ENCODE data around the gene PROK1. TPM values are rescaled to one million over a fixed set of nuclear protein-coding genes. Genes with fewer than 3 reads are reported as not detected.
A peak's percentile ranks its signal among the peaks of the same experiment; 100 is the strongest.

Gene PROK1
- total RNA-seq, 1 donor from 2014 or later, result 0.69 TPM

DNA sequence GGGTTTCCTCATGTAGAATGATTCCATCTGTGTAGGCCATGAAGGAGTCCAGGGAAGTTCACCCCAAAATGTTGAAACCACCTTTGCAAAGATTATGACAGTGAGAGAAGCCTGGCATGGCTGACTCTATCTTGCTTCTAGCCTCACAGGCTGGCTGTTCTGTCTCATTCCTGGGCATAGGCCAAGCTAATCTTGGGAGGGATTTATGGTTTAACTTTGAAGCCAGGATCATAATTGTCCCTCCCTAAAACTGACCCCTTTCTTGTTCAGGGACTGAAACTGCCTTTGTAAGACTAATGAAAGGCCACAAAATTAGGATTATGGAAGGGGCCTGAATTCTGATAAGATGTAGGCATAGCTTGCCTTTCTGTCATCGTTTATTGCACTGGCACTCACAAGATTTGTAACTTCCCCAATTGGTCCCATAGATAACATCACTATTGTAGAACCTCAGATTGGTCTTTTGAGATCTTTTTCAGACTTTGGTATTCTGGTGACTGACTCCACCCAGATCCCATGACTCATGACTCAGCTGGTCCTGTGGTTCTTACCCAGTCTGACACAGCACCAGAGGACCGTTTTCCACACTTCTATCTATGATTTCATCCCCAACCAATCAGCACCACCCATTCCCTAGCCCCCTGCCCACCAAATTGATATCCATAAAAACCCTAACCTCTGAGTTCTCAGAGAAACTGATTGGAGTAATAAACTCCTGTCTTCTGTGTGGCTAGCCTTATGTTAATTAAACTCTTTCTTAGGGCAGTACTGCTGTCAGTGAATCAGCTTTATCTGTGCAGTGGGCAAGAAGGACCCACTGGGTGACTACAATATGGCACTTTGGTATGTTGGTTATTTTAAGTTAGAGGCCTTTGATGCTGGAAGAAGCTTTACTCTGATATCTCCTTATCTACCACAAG lies 29.8 kb upstream of the PROK1 start:
- Mint-ChIP-seq H3K4me1 (peaks cover 14% of the 10 kb centered on the region), H3K9me3 (peaks cover 12% of the 10 kb centered on the region), H3K27ac (no peak overlapping the region), H3K36me3 (peaks cover 2% of the 10 kb centered on the region), H3K27me3 (ENCODE audit: low read depth) (peaks cover 2% of the 10 kb centered on the region), H3K4me3 (no peak overlapping the region)
- no peak for DNase-seq (ENCODE audit: low spot score in 2 of 2, unreplicated experiment in 2 of 2)
- TF ChIP-seq, protein P1, sequence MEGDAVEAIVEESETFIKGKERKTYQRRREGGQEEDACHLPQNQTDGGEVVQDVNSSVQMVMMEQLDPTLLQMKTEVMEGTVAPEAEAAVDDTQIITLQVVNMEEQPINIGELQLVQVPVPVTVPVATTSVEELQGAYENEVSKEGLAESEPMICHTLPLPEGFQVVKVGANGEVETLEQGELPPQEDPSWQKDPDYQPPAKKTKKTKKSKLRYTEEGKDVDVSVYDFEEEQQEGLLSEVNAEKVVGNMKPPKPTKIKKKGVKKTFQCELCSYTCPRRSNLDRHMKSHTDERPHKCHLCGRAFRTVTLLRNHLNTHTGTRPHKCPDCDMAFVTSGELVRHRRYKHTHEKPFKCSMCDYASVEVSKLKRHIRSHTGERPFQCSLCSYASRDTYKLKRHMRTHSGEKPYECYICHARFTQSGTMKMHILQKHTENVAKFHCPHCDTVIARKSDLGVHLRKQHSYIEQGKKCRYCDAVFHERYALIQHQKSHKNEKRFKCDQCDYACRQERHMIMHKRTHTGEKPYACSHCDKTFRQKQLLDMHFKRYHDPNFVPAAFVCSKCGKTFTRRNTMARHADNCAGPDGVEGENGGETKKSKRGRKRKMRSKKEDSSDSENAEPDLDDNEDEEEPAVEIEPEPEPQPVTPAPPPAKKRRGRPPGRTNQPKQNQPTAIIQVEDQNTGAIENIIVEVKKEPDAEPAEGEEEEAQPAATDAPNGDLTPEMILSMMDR (IDR thresholded peaks at IDR 0.05; ENCODE audit: unreplicated experiment), result no peak

DNA sequence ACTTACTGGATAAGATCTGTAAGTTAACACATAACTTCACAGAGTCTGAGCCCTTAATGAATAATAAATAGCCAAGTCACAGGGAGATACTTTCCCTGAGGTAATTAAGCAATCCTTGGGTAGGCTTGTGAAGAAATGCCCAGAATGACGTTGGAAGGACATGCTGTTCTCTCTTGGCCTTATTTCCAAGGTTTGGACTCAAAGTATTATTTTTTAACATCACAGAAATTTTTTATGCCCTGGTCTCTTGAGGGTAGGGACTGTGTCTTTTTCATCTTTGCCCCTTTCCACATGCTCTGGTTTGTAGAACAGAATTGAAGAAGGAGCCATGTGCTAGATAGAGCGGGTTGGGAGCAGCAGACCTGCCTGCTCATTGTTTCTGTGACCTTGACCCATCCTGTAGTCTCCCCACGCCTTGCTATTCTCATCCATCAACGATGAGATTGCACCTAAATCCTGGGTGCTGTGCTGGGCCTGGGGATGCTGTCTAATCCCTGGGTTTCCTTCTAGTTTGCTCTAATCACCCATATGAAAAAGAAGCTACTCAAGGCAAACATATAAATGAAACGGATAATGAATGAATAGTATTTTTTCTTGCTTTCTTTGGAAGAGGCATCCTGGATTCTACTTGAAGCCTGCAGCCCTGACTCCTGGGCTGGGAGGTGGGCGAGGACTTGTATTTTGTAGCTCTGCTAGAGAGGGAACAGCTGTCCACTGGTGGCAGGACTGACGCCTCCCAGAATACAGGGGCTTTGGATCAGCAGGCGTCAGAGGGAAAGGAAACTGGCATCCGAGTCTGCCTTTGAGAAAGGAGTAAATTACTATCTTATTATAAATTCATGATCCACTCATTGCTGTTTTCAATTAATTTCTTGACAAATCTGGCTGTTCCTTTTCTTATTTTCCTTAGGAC lies 26.0 kb upstream of the PROK1 start:
- peaks cover 12% of the 10 kb centered on the region for H3K9me3 Mint-ChIP-seq
- H3K27me3 Mint-ChIP-seq (ENCODE audit: low read depth), result peaks cover 2% of the 10 kb centered on the region

DNA sequence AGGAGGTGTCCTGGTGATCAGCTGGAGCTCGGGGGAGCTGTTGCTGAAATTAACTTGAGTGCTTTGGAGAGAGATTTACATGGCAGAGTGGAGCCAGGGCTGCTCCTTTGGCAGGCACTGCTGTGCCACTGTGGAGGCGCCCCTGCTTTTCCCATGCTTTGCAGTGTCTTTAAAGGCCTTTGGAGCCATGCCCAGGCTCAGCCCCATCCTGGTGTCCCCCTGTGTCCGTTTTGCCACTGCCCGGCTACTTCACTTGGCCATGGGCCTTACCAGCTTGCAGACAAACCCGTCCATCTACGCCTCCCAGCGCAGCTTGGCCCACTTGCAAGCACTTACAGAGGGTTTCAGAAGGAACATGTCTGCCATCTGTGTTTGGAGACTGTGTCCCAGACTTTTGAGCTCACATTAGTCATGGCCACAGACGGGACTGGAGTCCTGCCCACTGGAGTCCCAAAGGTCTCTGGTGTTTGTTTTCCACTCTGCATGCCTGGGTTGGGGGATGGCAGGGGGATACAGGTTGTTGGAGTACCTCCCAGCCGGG lies 25.3 kb upstream of the PROK1 start:
- H3K27me3 Mint-ChIP-seq (ENCODE audit: low read depth), result peaks cover 2% of the 10 kb centered on the region
- H3K4me3 Mint-ChIP-seq, result no peak overlapping the region
- H3K9me3 Mint-ChIP-seq, result peaks cover 12% of the 10 kb centered on the region
- TF ChIP-seq, protein P1 (IDR thresholded peaks at IDR 0.05; ENCODE audit: unreplicated experiment), result no peak
- DNase-seq (ENCODE audit: low spot score in 2 of 2, unreplicated experiment in 2 of 2), result no peak
- H3K4me1 Mint-ChIP-seq, result peaks cover 5% of the 10 kb centered on the region
- peaks cover 2% of the 10 kb centered on the region for H3K36me3 Mint-ChIP-seq
- peak overlapping the region; percentile 64 for H3K27ac Mint-ChIP-seq

More for the DNA sequence above, 26.0 kb upstream of the PROK1 start:
- H3K4me1 Mint-ChIP-seq, result peaks cover 7% of the 10 kb centered on the region
- H3K27ac Mint-ChIP-seq, result peak overlapping the region; percentile 64
- no peak for DNase-seq (ENCODE audit: low spot score in 2 of 2, unreplicated experiment in 2 of 2)
- peaks cover 2% of the 10 kb centered on the region for H3K36me3 Mint-ChIP-seq
- H3K4me3 Mint-ChIP-seq, result no peak overlapping the region
- TF ChIP-seq, protein P1 (IDR thresholded peaks at IDR 0.05; ENCODE audit: unreplicated experiment), result no peak

DNA sequence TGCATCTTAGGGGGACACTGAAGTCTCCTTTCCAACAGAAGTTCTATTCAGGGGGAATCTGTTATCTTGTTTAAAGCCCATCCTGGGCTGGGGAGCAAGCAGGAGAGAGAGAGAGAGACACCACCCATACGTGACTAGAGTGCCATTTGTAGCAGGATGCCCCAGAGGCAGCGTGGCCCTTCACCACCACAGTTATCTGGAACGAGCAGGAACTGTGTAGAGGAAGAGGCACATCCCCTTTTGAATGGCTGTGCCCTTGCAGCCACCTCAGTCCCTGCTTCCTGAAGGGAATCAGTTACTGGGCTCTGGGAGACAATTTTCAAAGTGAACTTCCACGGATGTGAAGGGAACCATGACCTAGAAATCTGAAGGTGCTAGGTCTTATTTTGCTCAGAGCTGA lies 24.1 kb upstream of the PROK1 start:
- peaks cover 2% of the 10 kb centered on the region for H3K27me3 Mint-ChIP-seq (ENCODE audit: low read depth)
- TF ChIP-seq, protein P1 (IDR thresholded peaks at IDR 0.05; ENCODE audit: unreplicated experiment), result no peak
- peaks cover 1% of the 10 kb centered on the region for H3K36me3 Mint-ChIP-seq
- H3K4me3 Mint-ChIP-seq, result no peak overlapping the region
- H3K4me1 Mint-ChIP-seq, result peaks cover 5% of the 10 kb centered on the region
- DNase-seq (ENCODE audit: low spot score in 2 of 2, unreplicated experiment in 2 of 2), result no peak
- no peak overlapping the region for H3K27ac Mint-ChIP-seq
- peaks cover 3% of the 10 kb centered on the region for H3K9me3 Mint-ChIP-seq

DNA sequence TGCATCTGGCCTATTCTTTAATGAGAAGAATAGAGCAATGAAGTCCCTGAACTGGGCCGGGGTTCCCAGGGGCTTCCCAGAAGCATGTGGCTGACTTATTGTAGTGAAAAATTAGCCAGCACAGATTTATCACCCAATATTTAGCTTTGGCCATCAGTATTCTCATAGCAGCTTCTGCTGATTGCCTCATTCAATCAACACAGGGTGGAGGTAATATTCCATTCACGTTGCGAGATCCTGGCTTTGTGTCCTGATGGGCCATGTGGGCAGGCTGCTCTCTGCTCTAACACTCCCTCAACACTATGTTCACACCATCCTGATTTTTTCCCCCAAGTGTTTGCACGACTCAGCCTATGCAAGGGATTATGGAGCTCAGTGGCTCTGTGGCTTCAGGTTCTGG lies 22.0 kb upstream of the PROK1 start:
- H3K4me1 Mint-ChIP-seq, result peaks cover 17% of the 10 kb centered on the region
- no peaks in the 10 kb centered on the region for H3K36me3 Mint-ChIP-seq
- H3K27me3 Mint-ChIP-seq (ENCODE audit: low read depth), result no peaks in the 10 kb centered on the region
- H3K4me3 Mint-ChIP-seq, result no peak overlapping the region
- DNase-seq (ENCODE audit: low spot score in 2 of 2, unreplicated experiment in 2 of 2), result no peak
- no peaks in the 10 kb centered on the region for H3K9me3 Mint-ChIP-seq
- H3K27ac Mint-ChIP-seq, result no peak overlapping the region
- TF ChIP-seq, protein P1 (IDR thresholded peaks at IDR 0.05; ENCODE audit: unreplicated experiment), result no peak

Data from mesothelial cell of epicardium (in vitro differentiated cells).